ENCODE data around the gene TARS2. TPM values are rescaled to one million over a fixed set of nuclear protein-coding genes. Genes with fewer than 3 reads are reported as not detected.

TARS2 gene
- total RNA-seq, 2 donors from 2014 or later = 17.4 to 30.2 TPM

DNA sequence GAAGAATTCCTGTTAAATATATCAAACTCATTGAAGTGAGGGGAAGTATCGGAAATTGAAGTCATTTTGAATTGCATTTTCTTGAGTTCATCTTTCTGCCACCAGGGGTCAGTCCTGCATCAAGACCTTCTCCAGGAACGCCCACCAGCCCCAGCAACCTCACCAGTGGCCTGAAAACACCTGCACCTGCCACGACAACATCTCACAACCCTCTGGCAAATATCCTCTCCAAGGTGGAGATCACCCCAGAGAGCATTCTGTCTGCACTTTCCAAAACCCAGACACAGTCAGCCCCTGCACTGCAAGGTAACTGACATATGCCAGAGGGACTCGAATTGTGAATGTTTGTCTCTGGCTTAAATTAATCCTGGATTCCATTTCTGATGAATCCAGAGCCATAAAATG lies 22.8 kb upstream of the TARS2 start:
- WGBS = 40% methylated on average over 4 of the region's 4 CpGs
- intact Hi-C loops (cut with DNase I) = loop anchor here (10.0 kb wide), 2 partner anchors 350 to 510 kb away; partner anchors contain the start of gene CERS2
- H3K27me3 ChIP-seq (replicated peaks; ENCODE audit: insufficient read depth) = no peaks in the 10 kb centered on the region
- DNase-seq (ENCODE audit: low spot score) = peak; percentile 46
- no peaks in the 10 kb centered on the region for H3K9me3 ChIP-seq
- peak; percentile 55 to 79 (median 68) for TF ChIP-seq CTCF (IDR thresholded peaks at IDR 0.05)
- no peak for TF ChIP-seq POLR2AphosphoS5 (IDR thresholded peaks at IDR 0.05)
- H3K4me3 ChIP-seq = no peak overlapping the region
- H3K4me1 ChIP-seq (replicated peaks) = no peaks in the 10 kb centered on the region
- H3K27ac ChIP-seq = no peak overlapping the region
- H3K36me3 ChIP-seq = no peaks in the 10 kb centered on the region

DNA sequence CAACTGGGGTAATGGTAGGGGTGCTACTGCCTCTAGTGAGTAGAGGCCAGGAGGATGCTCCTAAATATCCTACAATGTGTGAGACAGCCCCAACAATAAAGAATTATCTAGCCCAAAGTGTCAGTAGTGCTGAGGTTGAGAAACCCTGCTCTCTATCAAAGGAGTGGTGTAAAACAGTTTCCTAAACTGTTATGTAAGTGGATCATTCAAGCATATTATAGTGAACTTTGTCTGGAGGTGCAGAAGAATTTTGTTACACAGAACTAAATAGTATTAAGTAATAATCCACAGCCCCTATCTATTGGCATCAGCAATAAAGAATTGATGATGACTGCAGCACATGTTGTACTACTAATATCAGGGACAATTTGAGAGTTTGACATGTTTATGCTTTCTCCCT lies 20.3 kb upstream of the TARS2 start:
- TF ChIP-seq POLR2A (IDR thresholded peaks at IDR 0.05) (no peak), POLR2AphosphoS5 (IDR thresholded peaks at IDR 0.05) (no peak), CTCF (IDR thresholded peaks at IDR 0.05) (no peak)
- Histone ChIP-seq H3K36me3 (peaks cover 10 to 15% of the 10 kb centered on the region in 2 donors), H3K27ac (no peak overlapping the region), H3K4me3 (no peak overlapping the region), H3K9me3 (no peaks in the 10 kb centered on the region), H3K27me3 (replicated peaks; ENCODE audit: insufficient read depth) (no peaks in the 10 kb centered on the region), H3K4me1 (replicated peaks) (no peaks in the 10 kb centered on the region)
- DNase-seq (ENCODE audit: low spot score) = no peak
- intact Hi-C loops (cut with DNase I) = loop anchor here (5.0 to 10.0 kb wide), 3 partner anchors 85 to 508 kb away; partner anchors contain the start of gene CERS2

DNA sequence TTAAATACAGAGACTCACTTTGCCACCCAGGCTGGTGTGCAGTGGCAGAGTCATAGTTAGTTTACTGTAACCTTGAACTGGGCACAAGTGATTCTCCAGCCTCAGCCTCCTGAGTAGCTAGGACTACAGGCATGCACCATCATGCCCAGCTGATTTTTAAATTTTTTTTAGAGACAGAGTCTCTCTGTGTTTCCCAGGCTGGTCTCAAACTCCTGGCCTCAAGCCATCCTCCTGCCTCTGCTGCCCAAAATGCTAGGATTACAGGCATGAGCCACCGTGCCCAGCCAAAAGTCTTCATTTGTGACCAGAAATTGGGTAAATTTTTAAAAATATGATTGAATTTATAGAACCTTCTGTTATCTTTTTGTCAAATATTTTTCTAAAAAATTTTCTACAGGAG lies 17.9 kb upstream of the TARS2 start:
- H3K4me3 ChIP-seq = no peak overlapping the region
- no peaks in the 10 kb centered on the region for H3K9me3 ChIP-seq
- H3K27ac ChIP-seq = no peak overlapping the region
- DNase-seq (ENCODE audit: low spot score) = no peak
- no peaks in the 10 kb centered on the region for H3K4me1 ChIP-seq (replicated peaks)
- H3K27me3 ChIP-seq (replicated peaks; ENCODE audit: insufficient read depth) = no peaks in the 10 kb centered on the region
- intact Hi-C loops (cut with DNase I) = loop anchor here (5.0 to 10.0 kb wide), 3 partner anchors 83 to 506 kb away; partner anchors contain the start of gene CERS2
- 42% methylated on average over 1 of the region's 1 CpG for WGBS
- peaks cover 10 to 19% of the 10 kb centered on the region in 2 donors for H3K36me3 ChIP-seq
- no peak for TF ChIP-seq POLR2AphosphoS5 (IDR thresholded peaks at IDR 0.05)
- no peak for TF ChIP-seq CTCF (IDR thresholded peaks at IDR 0.05)
- no peak for TF ChIP-seq POLR2A (IDR thresholded peaks at IDR 0.05)

DNA sequence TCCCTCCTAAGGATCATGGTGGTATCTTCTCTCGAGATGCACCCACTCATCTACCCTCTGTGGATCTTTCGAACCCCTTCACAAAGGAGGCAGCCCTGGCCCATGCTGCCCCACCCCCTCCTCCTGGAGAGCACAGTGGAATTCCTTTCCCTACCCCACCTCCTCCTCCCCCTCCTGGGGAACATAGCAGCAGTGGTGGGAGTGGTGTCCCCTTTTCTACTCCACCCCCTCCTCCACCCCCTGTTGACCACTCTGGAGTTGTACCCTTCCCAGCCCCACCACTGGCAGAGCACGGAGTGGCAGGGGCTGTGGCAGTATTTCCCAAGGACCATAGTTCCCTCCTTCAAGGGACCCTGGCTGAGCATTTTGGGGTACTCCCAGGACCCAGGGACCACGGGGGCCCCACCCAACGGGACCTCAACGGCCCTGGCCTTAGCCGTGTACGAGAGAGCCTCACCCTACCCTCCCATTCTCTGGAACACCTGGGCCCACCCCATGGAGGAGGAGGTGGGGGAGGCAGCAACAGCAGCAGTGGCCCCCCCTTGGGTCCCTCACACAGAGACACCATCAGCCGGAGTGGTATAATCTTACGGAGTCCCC lies 14.5 kb upstream of the TARS2 start:
- Histone ChIP-seq H3K36me3 (peaks cover 10 to 19% of the 10 kb centered on the region in 2 donors), H3K4me3 (no peak overlapping the region), H3K4me1 (replicated peaks) (no peaks in the 10 kb centered on the region), H3K27me3 (replicated peaks; ENCODE audit: insufficient read depth) (no peaks in the 10 kb centered on the region), H3K9me3 (no peaks in the 10 kb centered on the region), H3K27ac (no peak overlapping the region)
- intact Hi-C loops (cut with DNase I) = loop anchor here (5.0 to 10.0 kb wide), 2 partner anchors 60 to 152 kb away; partner anchors contain the start of gene ENSA
- DNase-seq (ENCODE audit: low spot score) = no peak
- 87% methylated on average over 10 of the region's 10 CpGs for WGBS
- no peak for TF ChIP-seq POLR2AphosphoS5 (IDR thresholded peaks at IDR 0.05)
- TF ChIP-seq CTCF (IDR thresholded peaks at IDR 0.05) = no peak
- no peak for TF ChIP-seq POLR2A (IDR thresholded peaks at IDR 0.05)

- H3K27ac ChIP-seq = no peak overlapping the region
- H3K9me3 ChIP-seq = no peaks in the 10 kb centered on the region
- no peak overlapping the region for H3K4me3 ChIP-seq
- H3K36me3 ChIP-seq = peaks cover 10 to 19% of the 10 kb centered on the region in 2 donors
- no peaks in the 10 kb centered on the region for H3K4me1 ChIP-seq (replicated peaks)
- DNase-seq (ENCODE audit: low spot score) = peak; percentile 39
- 17% methylated on average over 4 of the region's 4 CpGs for WGBS
- intact Hi-C loops (cut with DNase I) = loop anchor here (5.0 to 10.0 kb wide), 2 partner anchors 59 to 151 kb away; partner anchors contain the start of gene ENSA
- no peaks in the 10 kb centered on the region for H3K27me3 ChIP-seq (replicated peaks; ENCODE audit: insufficient read depth)
- no peak for TF ChIP-seq POLR2A (IDR thresholded peaks at IDR 0.05)
- TF ChIP-seq POLR2AphosphoS5 (IDR thresholded peaks at IDR 0.05) = peak; percentile 50
- TF ChIP-seq CTCF (IDR thresholded peaks at IDR 0.05) = no peak
Measured at GRCh38 chr1:150473659-150474058, 13.6 kb upstream of the TARS2 start.
